GM06990 (cell line): ENCODE data around the gene ST6GALNAC6.
"Not testable (repeated sequence)": the region's sequence is repeated elsewhere in the genome, so short reads cannot be mapped to it uniquely, and the experiment has no call there.

Experiments
- DNase-seq: peaks from one replicate; pipeline ENCODE4 v3.0.0-alpha.2; 2011; ENCODE audit not compliant: insufficient read length; ENCODE audit errors: extremely low read depth
- H3K27me3 ChIP-seq: replicated peaks from 2 replicates; pipeline ENCODE4 v1.6.0; 2011; ENCODE audit warnings: low read length; ENCODE audit not compliant: control insufficient read depth, insufficient read depth
- H3K36me3 ChIP-seq: 2 replicates; pipeline ENCODE4 v1.5.1; 2011; ENCODE audit warnings: low read length; ENCODE audit not compliant: control insufficient read depth, insufficient read depth
- H3K4me3 ChIP-seq: replicated peaks from 2 replicates; pipeline ENCODE4 v1.5.1; 2011; ENCODE audit warnings: low read depth, mild to moderate bottlenecking, control low read depth, low read length
- TF ChIP-seq, protein P1 (sequence below): IDR thresholded peaks from 2 replicates; pipeline ENCODE4 v1.5.1; 2011; ENCODE audit warnings: low read length, control low read depth, mild to moderate bottlenecking, inconsistent platforms; ENCODE audit not compliant: insufficient read depth, poor library complexity, severe bottlenecking

ST6GALNAC6 gene

DNA sequence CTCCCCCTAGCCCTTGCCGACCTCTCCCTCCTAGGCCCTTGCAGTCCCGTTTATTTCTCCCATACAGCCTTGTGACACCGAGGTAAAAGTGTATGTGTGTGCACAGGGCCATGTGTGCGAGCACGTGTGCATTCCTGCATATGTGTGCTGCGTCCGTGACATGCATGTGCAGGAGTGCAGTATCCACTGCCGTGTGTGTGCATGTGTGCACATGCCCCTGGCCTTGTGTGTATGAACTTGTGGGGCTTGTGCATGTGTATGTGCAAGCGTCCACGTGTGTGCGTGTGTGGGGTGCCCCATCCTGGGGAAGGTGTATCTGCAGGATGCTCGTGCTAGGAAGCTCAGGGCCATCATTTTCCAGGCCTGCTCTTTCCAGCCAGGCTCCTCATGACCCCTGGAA lies 28.5 kb downstream of the ST6GALNAC6 start:
- TF ChIP-seq, protein P1, sequence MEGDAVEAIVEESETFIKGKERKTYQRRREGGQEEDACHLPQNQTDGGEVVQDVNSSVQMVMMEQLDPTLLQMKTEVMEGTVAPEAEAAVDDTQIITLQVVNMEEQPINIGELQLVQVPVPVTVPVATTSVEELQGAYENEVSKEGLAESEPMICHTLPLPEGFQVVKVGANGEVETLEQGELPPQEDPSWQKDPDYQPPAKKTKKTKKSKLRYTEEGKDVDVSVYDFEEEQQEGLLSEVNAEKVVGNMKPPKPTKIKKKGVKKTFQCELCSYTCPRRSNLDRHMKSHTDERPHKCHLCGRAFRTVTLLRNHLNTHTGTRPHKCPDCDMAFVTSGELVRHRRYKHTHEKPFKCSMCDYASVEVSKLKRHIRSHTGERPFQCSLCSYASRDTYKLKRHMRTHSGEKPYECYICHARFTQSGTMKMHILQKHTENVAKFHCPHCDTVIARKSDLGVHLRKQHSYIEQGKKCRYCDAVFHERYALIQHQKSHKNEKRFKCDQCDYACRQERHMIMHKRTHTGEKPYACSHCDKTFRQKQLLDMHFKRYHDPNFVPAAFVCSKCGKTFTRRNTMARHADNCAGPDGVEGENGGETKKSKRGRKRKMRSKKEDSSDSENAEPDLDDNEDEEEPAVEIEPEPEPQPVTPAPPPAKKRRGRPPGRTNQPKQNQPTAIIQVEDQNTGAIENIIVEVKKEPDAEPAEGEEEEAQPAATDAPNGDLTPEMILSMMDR: no peak
- Histone ChIP-seq H3K4me3 (no peak overlapping the region), H3K36me3 (no peaks in the 10 kb centered on the region)

DNA sequence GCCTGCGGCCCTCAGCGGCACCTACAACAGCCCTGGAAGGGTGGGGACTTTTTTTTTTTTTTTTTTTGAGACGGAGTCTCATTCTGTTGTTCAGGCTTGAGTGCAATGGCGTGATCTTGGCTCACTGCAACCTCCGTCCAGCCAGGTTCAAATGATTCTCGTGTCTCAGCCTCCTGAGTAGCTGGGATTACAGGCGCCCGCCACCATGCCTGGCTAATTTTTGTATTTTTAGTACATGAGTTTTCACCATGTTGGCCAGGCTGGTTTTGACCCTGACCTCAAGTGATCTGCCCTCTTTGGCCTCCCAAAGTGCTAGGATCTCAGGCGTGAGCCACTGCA lies 29.3 kb downstream of the ST6GALNAC6 start:
- DNase-seq, H3K27me3 ChIP-seq, H3K36me3 ChIP-seq, H3K4me3 ChIP-seq: not testable (repeated sequence)

More for the DNA sequence above, 28.5 kb downstream of the ST6GALNAC6 start:
- no peaks in the 10 kb centered on the region for H3K27me3 ChIP-seq
- DNase-seq: no peak

DNA sequence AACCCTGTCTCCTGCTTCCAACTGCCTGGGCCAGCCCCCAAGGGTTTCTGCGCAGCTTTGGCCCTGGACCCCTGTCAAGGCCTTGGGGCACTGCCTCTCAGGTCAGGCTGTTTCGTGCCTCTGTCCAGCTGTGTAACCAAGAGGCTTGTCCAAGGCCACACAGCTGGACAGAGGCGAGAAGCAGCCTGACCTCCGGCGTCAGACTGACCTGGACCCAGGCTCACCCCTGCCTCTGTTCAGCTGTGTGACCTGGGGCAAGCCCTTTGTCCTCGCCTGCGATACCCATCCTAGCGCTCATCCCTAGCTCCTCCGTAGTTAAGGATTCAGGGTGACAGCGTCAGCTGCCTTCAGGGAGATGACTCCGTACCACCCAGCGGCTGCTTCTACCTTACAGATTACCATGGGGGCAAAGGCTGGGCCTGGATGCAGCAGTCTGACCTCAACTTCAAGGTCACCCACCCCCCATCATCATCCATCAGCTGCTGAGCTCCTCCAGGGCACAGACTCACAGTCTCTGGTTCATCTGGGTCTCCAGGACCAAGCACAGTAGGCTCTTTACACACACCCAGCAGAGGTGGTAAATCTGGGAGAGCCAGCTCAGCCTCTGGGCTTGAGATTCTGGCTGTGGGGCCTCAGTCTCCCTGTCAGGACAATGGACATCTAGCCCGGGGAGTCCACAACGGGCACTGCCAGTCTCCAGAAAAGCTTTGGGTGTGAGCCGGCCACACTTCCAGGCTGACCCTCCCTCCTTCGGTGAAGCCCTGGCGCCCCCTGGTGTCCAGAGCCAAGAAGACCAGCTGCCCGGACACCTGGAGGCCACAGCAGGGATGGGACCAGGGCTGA lies 29.9 kb downstream of the ST6GALNAC6 start:
- DNase-seq: peak; percentile 74
- Histone ChIP-seq H3K4me3 (no peak overlapping the region), H3K36me3 (no peaks in the 10 kb centered on the region), H3K27me3 (no peaks in the 10 kb centered on the region)
- TF ChIP-seq, protein P1: peak; percentile 94

DNA sequence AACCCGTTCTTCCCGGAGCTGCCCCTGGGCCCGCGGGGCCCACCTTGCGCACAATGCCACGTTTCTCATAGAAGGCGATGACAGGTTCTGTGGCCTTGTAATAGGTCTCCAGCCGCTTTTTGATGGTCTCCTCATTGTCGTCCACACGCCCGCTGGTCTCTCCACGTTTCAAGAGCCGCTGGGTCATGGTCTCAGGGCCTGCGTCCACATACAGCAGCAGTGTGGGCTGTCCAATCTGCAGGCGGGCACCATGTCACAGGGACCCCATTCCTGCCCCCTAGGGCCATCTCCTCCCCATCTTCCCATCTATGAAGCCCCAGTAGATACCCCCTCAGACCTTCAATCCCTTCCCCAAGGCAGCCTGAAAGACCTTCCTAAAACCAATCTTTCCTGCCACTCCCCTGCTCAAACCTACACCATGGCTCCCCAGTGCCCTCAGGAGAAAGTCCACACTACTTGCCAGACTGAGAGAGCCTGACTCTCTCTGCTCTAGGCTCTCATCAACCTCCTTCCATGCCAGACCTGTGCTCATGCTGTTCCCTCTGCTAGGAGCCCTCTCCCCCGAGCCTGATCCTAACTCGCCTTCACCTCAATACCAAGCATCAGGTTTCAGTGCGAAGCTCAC lies 31.0 kb downstream of the ST6GALNAC6 start:
- H3K4me3 ChIP-seq: no peak overlapping the region
- DNase-seq: no peak
- no peaks in the 10 kb centered on the region for H3K36me3 ChIP-seq
- TF ChIP-seq, protein P1: no peak
- H3K27me3 ChIP-seq: no peaks in the 10 kb centered on the region

DNA sequence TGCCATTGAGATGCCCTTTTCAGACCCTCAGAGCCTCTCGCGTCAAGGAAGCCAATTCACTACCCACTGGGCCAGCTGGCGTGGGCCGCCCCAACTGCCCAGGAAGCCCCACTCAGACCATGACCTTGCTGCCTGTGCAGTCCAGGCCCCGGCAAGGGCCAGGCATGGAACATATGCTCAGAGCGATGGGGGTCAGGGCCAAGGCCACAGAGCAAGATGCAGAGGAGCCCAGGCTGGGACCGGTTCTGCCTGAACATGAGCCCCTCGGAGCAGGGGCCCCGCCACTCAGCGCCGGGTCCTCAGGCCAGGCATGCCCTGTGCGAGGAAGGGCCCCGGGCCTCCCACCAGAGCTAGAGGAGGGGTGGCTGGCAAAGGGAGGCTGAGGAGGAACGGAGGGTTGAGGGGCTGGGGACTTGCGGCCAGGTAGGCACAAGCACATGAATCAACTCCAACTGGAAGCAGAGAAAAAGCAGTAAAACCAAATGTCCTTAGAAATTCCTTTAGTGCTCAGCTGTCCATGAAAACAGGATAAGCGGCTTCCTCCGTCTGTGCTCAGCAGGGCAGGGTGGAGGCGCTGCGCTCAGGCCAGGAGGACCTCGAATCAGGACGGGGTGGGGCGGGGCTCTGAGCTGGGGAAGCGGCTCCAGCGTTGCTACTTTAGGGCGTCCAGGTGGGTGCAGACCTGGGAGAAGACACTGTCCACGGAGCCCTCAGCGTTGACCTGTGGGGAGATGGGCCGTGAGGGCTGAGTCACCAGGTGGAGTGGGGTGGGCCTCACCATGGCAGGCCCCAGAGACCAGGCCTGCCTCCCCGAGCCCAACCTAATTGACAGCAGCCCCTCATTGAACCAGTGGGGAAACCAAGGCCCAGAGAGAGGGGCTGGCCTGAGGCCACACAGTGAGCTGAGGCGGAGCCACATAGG lies 31.8 kb downstream of the ST6GALNAC6 start:
- DNase-seq: no peak
- Histone ChIP-seq H3K36me3 (no peaks in the 10 kb centered on the region), H3K27me3 (no peaks in the 10 kb centered on the region), H3K4me3 (no peak overlapping the region)
- TF ChIP-seq, protein P1: no peak
